ENCODE data around the gene ZSCAN18.
A peak's percentile ranks its signal among the peaks of the same experiment; 100 is the strongest.
"Not testable (repeated sequence)": the region's sequence is repeated elsewhere in the genome, so short reads cannot be mapped to it uniquely, and the experiment has no call there.

ZSCAN18 gene

GRCh38 chr19:58097781-58098681, at the start of gene ZSCAN18:
TSS of gene ZSCAN18 (minus strand) at chr19:58098231. CDS start at chr19:58090267, 7,964 bp downstream.
- peak; percentile 96 for DNase-seq

GRCh38 chr19:58147475-58147874, 49.4 kb upstream of the ZSCAN18 start:
- DNase-seq, result not testable (repeated sequence)

- DNase-seq, result no peak
Measured at GRCh38 chr19:58145849-58146248, 47.8 kb upstream of the ZSCAN18 start.

GRCh38 chr19:58134244-58134643, 36.2 kb upstream of the ZSCAN18 start:
- DNase-seq, result no peak

GRCh38 chr19:58129284-58129683, 31.3 kb upstream of the ZSCAN18 start:
- no peak for DNase-seq

- DNase-seq, result no peak
Measured at GRCh38 chr19:58128041-58128685, 30.1 kb upstream of the ZSCAN18 start.

GRCh38 chr19:58123354-58123753, 25.3 kb upstream of the ZSCAN18 start:
- no peak for DNase-seq

- no peak for DNase-seq
Measured at GRCh38 chr19:58118979-58119733, 21.1 kb upstream of the ZSCAN18 start.

- DNase-seq, result no peak
Measured at GRCh38 chr19:58117841-58118575, 20.0 kb upstream of the ZSCAN18 start.

GRCh38 chr19:58108546-58108817, 10.5 kb upstream of the ZSCAN18 start:
- DNase-seq, result no peak

GRCh38 chr19:58107778-58108545, 9.9 kb upstream of the ZSCAN18 start:
- no peak for DNase-seq

GRCh38 chr19:58098682-58098998, 609 bp upstream of the ZSCAN18 start:
- DNase-seq, result no peak

GRCh38 chr19:58097349-58097748, 682 bp downstream of the ZSCAN18 start:
- DNase-seq, result no peak

- DNase-seq, result no peak
Measured at GRCh38 chr19:58096884-58097283, 1.1 kb downstream of the ZSCAN18 start.

GRCh38 chr19:58095328-58095727, 2.7 kb downstream of the ZSCAN18 start:
- no peak for DNase-seq

- DNase-seq, result no peak
Measured at GRCh38 chr19:58093071-58093470, 5.0 kb downstream of the ZSCAN18 start.

GRCh38 chr19:58091251-58091995, 6.6 kb downstream of the ZSCAN18 start:
- DNase-seq, result no peak

- no peak for DNase-seq
Measured at GRCh38 chr19:58089846-58090245, 8.2 kb downstream of the ZSCAN18 start.

- no peak for DNase-seq
Measured at GRCh38 chr19:58088521-58089052, 9.4 kb downstream of the ZSCAN18 start.

GRCh38 chr19:58086825-58087710, 11.0 kb downstream of the ZSCAN18 start:
- DNase-seq, result no peak
